IMR-90 (cell line): ENCODE data around the gene M6PR. TPM values are rescaled to one million over a fixed set of nuclear protein-coding genes. Genes with fewer than 3 reads are reported as not detected.

ENCODE experiments used
- ATAC-seq: fragments of 200-7000 bp; cut with Tn5 transposase; 2 replicates; pipeline ENCODE4 v1.9.1; 2020; ENCODE audit warnings: low read depth, mild to moderate bottlenecking, moderate library complexity
- BruUV-seq: library from RNA; stranded (reverse); fragments of 400-500 nt; replicated peaks from 2 replicates; lab custom pipeline; 2021; lab: Mats Ljungman, UMichigan
- CTCF ChIA-PET: fragments of 300-600 bp; formaldehyde crosslinking; extraction: SDS; loops from one replicate; lab custom pipeline; 2021; ENCODE audit warnings: antibody characterized with exemption; lab: Yijun Ruan, JAX
- POLR2A ChIA-PET: fragments of 300-600 bp; sonication (Branson Sonifier 250); formaldehyde crosslinking; loops from one replicate; lab custom pipeline; 2022; ENCODE audit warnings: antibody characterized with exemption; ENCODE audit not compliant: unreplicated experiment; lab: Charles Lee
- DNase-seq: peaks from one replicate; pipeline ENCODE4 v3.0.0; 2013
- H2AFZ ChIP-seq: replicated peaks from 2 replicates; pipeline ENCODE3; 2013; ENCODE audit warnings: low read length, mild to moderate bottlenecking; ENCODE audit not compliant: poor library complexity
- H2AK5ac ChIP-seq: 2 replicates; pipeline ENCODE4 v1.6.1; 2013; ENCODE audit warnings: low read depth, low read length, inconsistent platforms
- H2AK9ac ChIP-seq: replicated peaks from 2 replicates; pipeline ENCODE3; 2013; ENCODE audit warnings: mild to moderate bottlenecking, low read depth, low read length, moderate library complexity; ENCODE audit not compliant: poor library complexity
- H2BK120ac ChIP-seq: 2 replicates; pipeline ENCODE4 v1.6.1; 2013; ENCODE audit warnings: low read depth, low read length, inconsistent platforms
- H2BK15ac ChIP-seq: 3 replicates; pipeline ENCODE4 v1.6.1; 2013; ENCODE audit warnings: low read depth, low read length, inconsistent platforms
- H2BK20ac ChIP-seq: 2 replicates; pipeline ENCODE4 v1.6.1; 2013; ENCODE audit warnings: low read depth, mild to moderate bottlenecking, inconsistent platforms, low read length, moderate library complexity
- H2BK5ac ChIP-seq: 2 replicates; pipeline ENCODE4 v1.6.1; 2013; ENCODE audit warnings: mild to moderate bottlenecking, low read depth, low read length, inconsistent platforms; ENCODE audit not compliant: poor library complexity, severe bottlenecking
- H3K14ac ChIP-seq: replicated peaks from 2 replicates; pipeline ENCODE4 v1.6.1; 2013; ENCODE audit warnings: low read depth, low read length, inconsistent platforms
- H3K18ac ChIP-seq: 2 replicates; pipeline ENCODE4 v1.6.1; 2013; ENCODE audit warnings: low read depth, low read length, control low read depth
- H3K23ac ChIP-seq: 2 replicates; pipeline ENCODE4 v1.6.1; 2013; ENCODE audit warnings: low read depth, low read length, inconsistent platforms
- H3K27ac ChIP-seq: 2 replicates; pipeline ENCODE4 v1.5.1; 2013; ENCODE audit warnings: mild to moderate bottlenecking, control low read depth, low read length; ENCODE audit not compliant: insufficient read depth
- H3K27me3 ChIP-seq: 2 replicates; pipeline ENCODE4 v1.6.1; 2013; ENCODE audit warnings: low read length; ENCODE audit not compliant: control insufficient read depth, insufficient read depth
- H3K36me3 ChIP-seq: 2 replicates; pipeline ENCODE4 v1.6.1; 2013; ENCODE audit warnings: low read length, mixed read lengths; ENCODE audit not compliant: control insufficient read depth, insufficient read depth
- H3K4ac ChIP-seq: 2 replicates; pipeline ENCODE4 v1.6.1; 2013; ENCODE audit warnings: low read depth, low read length, inconsistent platforms
- H3K4me1 ChIP-seq: 2 replicates; pipeline ENCODE4 v1.6.1; 2013; ENCODE audit warnings: low read length, mixed read lengths; ENCODE audit not compliant: control insufficient read depth, insufficient read depth
- H3K4me2 ChIP-seq: 2 replicates; pipeline ENCODE4 v1.6.1; 2013; ENCODE audit warnings: low read depth, mild to moderate bottlenecking, control low read depth, low read length, moderate library complexity
- H3K4me3 ChIP-seq: 2 replicates; pipeline ENCODE4 v1.5.1; 2013; ENCODE audit warnings: low read depth, mild to moderate bottlenecking, control low read depth, low read length, moderate library complexity; ENCODE audit not compliant: insufficient read depth
- H3K56ac ChIP-seq: 2 replicates; pipeline ENCODE4 v1.6.1; 2013; ENCODE audit warnings: low read length, inconsistent platforms; ENCODE audit not compliant: insufficient read depth; ENCODE audit errors: extremely low read depth
- H3K79me1 ChIP-seq, 2 experiments: 2 replicates each; pipeline ENCODE4 v1.6.1; 2013; ENCODE audit warnings: low read length in 2 of 2, inconsistent platforms in 1 of 2, low read depth in 1 of 2
- H3K9ac ChIP-seq: 2 replicates; pipeline ENCODE4 v1.6.1; 2013; ENCODE audit warnings: low read depth, low read length, control low read depth
- H3K9me1 ChIP-seq: 2 replicates; pipeline ENCODE4 v1.6.1; 2013; ENCODE audit warnings: low read length, inconsistent platforms; ENCODE audit not compliant: insufficient read depth
- H3K9me3 ChIP-seq: 2 replicates; pipeline ENCODE4 v1.6.1; 2013; ENCODE audit warnings: low read length; ENCODE audit not compliant: control insufficient read depth, insufficient read depth
- H4K20me1 ChIP-seq: 2 replicates; pipeline ENCODE4 v1.6.1; 2013; ENCODE audit warnings: low read length, inconsistent platforms; ENCODE audit not compliant: insufficient read depth
- H4K5ac ChIP-seq: 2 replicates; pipeline ENCODE4 v1.6.1; 2013; ENCODE audit warnings: mild to moderate bottlenecking, low read depth, low read length, control low read depth
- H4K8ac ChIP-seq, 2 experiments: 2 replicates each; pipeline ENCODE4 v1.6.1; 2013; ENCODE audit warnings: low read depth in 2 of 2, low read length in 2 of 2, control low read depth in 1 of 2, inconsistent platforms in 1 of 2
- H4K91ac ChIP-seq: 2 replicates; pipeline ENCODE4 v1.6.1; 2013; ENCODE audit warnings: low read depth, low read length, inconsistent platforms; ENCODE audit not compliant: insufficient read depth
- BHLHE40 ChIP-seq: fragments of 150-350 bp; IDR thresholded peaks from 2 replicates; pipeline ENCODE4 v1.6.1; 2016; ENCODE audit warnings: mild to moderate bottlenecking, low read depth, low read length
- CEBPB ChIP-seq: IDR thresholded peaks from 2 replicates; pipeline ENCODE4 v1.6.1; 2012; ENCODE audit warnings: low read depth, low read length, improper control_type of control experiment
- CHD1 ChIP-seq: IDR thresholded peaks from 2 replicates; pipeline ENCODE4 v1.6.1; 2012; ENCODE audit warnings: low read depth, low read length, improper control_type of control experiment
- FOS ChIP-seq: fragments of 150-350 bp; IDR thresholded peaks from 2 replicates; pipeline ENCODE4 v1.6.1; 2016; ENCODE audit warnings: low read depth, low read length
- MAFK ChIP-seq: IDR thresholded peaks from 2 replicates; pipeline ENCODE4 v1.6.1; 2012; ENCODE audit warnings: low read depth, low read length, improper control_type of control experiment
- MAZ ChIP-seq: IDR thresholded peaks from 2 replicates; pipeline ENCODE4 v1.6.1; 2012; ENCODE audit warnings: low read depth, mild to moderate bottlenecking, low read length, improper control_type of control experiment, moderate library complexity, borderline replicate concordance
- MXI1 ChIP-seq: IDR thresholded peaks from 2 replicates; pipeline ENCODE4 v1.6.1; 2012; ENCODE audit warnings: low read depth, mild to moderate bottlenecking, low read length, moderate library complexity, borderline replicate concordance
- NFE2L2 ChIP-seq: fragments of 150-350 bp; IDR thresholded peaks from 2 replicates; pipeline ENCODE4 v1.6.1; 2016; ENCODE audit warnings: low read depth, mild to moderate bottlenecking, low read length
- POLR2A ChIP-seq: IDR thresholded peaks from 2 replicates; pipeline ENCODE4 v1.6.1; 2012; ENCODE audit warnings: mild to moderate bottlenecking, low read depth, low read length
- RAD21 ChIP-seq: IDR thresholded peaks from 2 replicates; pipeline ENCODE4 v1.6.1; 2012; ENCODE audit warnings: low read length, improper control_type of control experiment
- RCOR1 ChIP-seq: IDR thresholded peaks from 2 replicates; pipeline ENCODE4 v1.6.1; 2012; ENCODE audit warnings: mild to moderate bottlenecking, low read length, improper control_type of control experiment; ENCODE audit not compliant: insufficient replicate concordance
- RFX5 ChIP-seq: IDR thresholded peaks from 2 replicates; pipeline ENCODE4 v1.8.0; 2012; ENCODE audit warnings: low read depth, mild to moderate bottlenecking, low read length, moderate library complexity
- SMC3 ChIP-seq: fragments of 150-350 bp; IDR thresholded peaks from 2 replicates; pipeline ENCODE4 v1.6.1; 2016; ENCODE audit warnings: low read depth, mild to moderate bottlenecking, antibody characterized with exemption, low read length, moderate library complexity
- dilution Hi-C: fragments of 300-500 bp; cut with HindIII; formaldehyde crosslinking; loops from one replicate; pipeline ENCODE4 v1.14.3; 2018; ENCODE audit warnings: low sequenced_read_pairs; ENCODE audit not compliant: unreplicated experiment
- in situ Hi-C: fragments of 300-500 bp; cut with MboI; formaldehyde crosslinking; loops from 3 replicates; pipeline ENCODE4 v1.14.3; 2019; ENCODE audit warnings: low sequenced_read_pairs, inconsistent platforms, mixed read lengths
- intact Hi-C: fragments of 100-400 bp; cut with micrococcal nuclease; formaldehyde crosslinking; loops from 2 replicates; pipeline ENCODE4 v1.10.0; 2022
- polyA plus RNA-seq, 3 experiments: library from polyadenylated mRNA; depleted of rRNA; stranded (reverse); fragments of >200 nt; gene quantifications; 2 replicates each; pipeline ENCODE4 v1.2.3, GENCODE V29; 2012; ENCODE audit warnings: low replicate concordance in 1 of 3
- total RNA-seq: library from RNA; depleted of rRNA; stranded (reverse); fragments of >200 nt; gene quantifications from 2 replicates; pipeline ENCODE4 v1.2.3, GENCODE V29; 2012
- TF ChIP-seq, protein P1 (sequence below): conservative IDR thresholded peaks from 2 replicates; pipeline ENCODE4 v1.5.1; 2012; ENCODE audit warnings: mild to moderate bottlenecking, low read depth, low read length, improper control_type of control experiment
- TF ChIP-seq, protein P2 (sequence below): fragments of 150-350 bp; IDR thresholded peaks from 2 replicates; pipeline ENCODE4 v1.6.1; 2017; ENCODE audit warnings: mild to moderate bottlenecking, antibody characterized with exemption, low read length, low read depth
- TF ChIP-seq, protein P3 (sequence below): fragments of 150-350 bp; IDR thresholded peaks from 2 replicates; pipeline ENCODE4 v1.6.1; 2016; ENCODE audit warnings: low read depth, mild to moderate bottlenecking, low read length, moderate library complexity, borderline replicate concordance

The M6PR gene
- total and polyA plus RNA-seq, 2 of the 4 experiments (the other 2 are of a cell fraction), result 86.6 to 140 TPM

DNA sequence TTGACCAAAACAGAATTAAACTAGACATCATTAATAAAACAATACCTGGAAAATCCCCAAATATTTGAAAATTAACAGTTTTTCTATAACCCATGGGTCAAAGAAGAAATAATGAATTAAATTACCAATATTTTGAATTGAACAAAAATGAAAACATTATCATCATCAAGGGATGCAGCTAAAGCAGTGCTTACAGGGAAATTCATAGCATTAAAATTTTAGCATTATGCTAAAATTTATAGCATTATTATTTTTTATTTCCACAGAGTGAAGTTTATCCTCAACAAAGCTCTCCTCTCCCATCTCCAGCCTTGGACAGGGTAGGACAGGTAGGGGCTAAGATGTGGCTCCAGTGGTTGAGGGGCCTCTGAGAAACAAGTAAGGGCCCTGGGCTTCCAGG, 19.3 kb upstream of the M6PR start:
- H3K56ac ChIP-seq, result no peak overlapping the region
- DNase-seq, result no peak
- TF ChIP-seq, protein P1, sequence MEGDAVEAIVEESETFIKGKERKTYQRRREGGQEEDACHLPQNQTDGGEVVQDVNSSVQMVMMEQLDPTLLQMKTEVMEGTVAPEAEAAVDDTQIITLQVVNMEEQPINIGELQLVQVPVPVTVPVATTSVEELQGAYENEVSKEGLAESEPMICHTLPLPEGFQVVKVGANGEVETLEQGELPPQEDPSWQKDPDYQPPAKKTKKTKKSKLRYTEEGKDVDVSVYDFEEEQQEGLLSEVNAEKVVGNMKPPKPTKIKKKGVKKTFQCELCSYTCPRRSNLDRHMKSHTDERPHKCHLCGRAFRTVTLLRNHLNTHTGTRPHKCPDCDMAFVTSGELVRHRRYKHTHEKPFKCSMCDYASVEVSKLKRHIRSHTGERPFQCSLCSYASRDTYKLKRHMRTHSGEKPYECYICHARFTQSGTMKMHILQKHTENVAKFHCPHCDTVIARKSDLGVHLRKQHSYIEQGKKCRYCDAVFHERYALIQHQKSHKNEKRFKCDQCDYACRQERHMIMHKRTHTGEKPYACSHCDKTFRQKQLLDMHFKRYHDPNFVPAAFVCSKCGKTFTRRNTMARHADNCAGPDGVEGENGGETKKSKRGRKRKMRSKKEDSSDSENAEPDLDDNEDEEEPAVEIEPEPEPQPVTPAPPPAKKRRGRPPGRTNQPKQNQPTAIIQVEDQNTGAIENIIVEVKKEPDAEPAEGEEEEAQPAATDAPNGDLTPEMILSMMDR, result no peak
- TF ChIP-seq FOS, result no peak
- TF ChIP-seq RAD21, result no peak
- no peak for TF ChIP-seq POLR2A
- no peak for TF ChIP-seq SMC3
- TF ChIP-seq MXI1, result no peak
- no peak for TF ChIP-seq RCOR1
- TF ChIP-seq CEBPB, result no peak
- TF ChIP-seq BHLHE40, result no peak
- TF ChIP-seq RFX5, result no peak
- TF ChIP-seq, protein P2, sequence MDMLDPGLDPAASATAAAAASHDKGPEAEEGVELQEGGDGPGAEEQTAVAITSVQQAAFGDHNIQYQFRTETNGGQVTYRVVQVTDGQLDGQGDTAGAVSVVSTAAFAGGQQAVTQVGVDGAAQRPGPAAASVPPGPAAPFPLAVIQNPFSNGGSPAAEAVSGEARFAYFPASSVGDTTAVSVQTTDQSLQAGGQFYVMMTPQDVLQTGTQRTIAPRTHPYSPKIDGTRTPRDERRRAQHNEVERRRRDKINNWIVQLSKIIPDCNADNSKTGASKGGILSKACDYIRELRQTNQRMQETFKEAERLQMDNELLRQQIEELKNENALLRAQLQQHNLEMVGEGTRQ, result no peak
- TF ChIP-seq, protein P3, sequence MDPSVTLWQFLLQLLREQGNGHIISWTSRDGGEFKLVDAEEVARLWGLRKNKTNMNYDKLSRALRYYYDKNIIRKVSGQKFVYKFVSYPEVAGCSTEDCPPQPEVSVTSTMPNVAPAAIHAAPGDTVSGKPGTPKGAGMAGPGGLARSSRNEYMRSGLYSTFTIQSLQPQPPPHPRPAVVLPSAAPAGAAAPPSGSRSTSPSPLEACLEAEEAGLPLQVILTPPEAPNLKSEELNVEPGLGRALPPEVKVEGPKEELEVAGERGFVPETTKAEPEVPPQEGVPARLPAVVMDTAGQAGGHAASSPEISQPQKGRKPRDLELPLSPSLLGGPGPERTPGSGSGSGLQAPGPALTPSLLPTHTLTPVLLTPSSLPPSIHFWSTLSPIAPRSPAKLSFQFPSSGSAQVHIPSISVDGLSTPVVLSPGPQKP, result no peak
- no peak for TF ChIP-seq MAZ
- no peak for TF ChIP-seq NFE2L2
- no peak for TF ChIP-seq MAFK
- no peak for TF ChIP-seq CHD1
- no peak overlapping the region for H4K5ac ChIP-seq
- H2BK120ac ChIP-seq, result no peak overlapping the region
- no peak overlapping the region for H3K23ac ChIP-seq
- no peaks in the 10 kb centered on the region for H3K9me1 ChIP-seq
- dilution Hi-C loops (no loop called here), intact Hi-C loops (no loop called here), in situ Hi-C loops (no loop called here)
- H2AFZ ChIP-seq, result no peak overlapping the region
- BruUV-seq, result no TSS peak
- H3K14ac ChIP-seq, result no peak overlapping the region
- H3K27me3 ChIP-seq, result no peaks in the 10 kb centered on the region
- no peak overlapping the region for H2BK5ac ChIP-seq
- H3K9me3 ChIP-seq, result peaks cover 8% of the 10 kb centered on the region
- H3K4me3 ChIP-seq, result no peak overlapping the region
- no peak overlapping the region for H3K9ac ChIP-seq
- H2BK20ac ChIP-seq, result no peak overlapping the region
- H4K91ac ChIP-seq, result no peak overlapping the region
- H4K20me1 ChIP-seq, result no peaks in the 10 kb centered on the region
- no peak overlapping the region for H3K27ac ChIP-seq
- no peak overlapping the region for H3K18ac ChIP-seq
- H4K8ac ChIP-seq, result no peak overlapping the region
- CTCF ChIA-PET, result no interaction called here
- H3K4ac ChIP-seq, result no peak overlapping the region
- POLR2A ChIA-PET, result no interaction called here
- no peak overlapping the region for H2AK9ac ChIP-seq
- no peaks in the 10 kb centered on the region for H3K79me1 ChIP-seq
- no peak overlapping the region for H2AK5ac ChIP-seq
- H2BK15ac ChIP-seq, result no peak overlapping the region
- no peaks in the 10 kb centered on the region for H3K4me1 ChIP-seq
- no peak overlapping the region for H3K4me2 ChIP-seq
- H3K36me3 ChIP-seq, result no peaks in the 10 kb centered on the region
- ATAC-seq, result no peak
